ENCODE results near the gene SPEM2.
"Not testable (repeated sequence)": the region's sequence is repeated elsewhere in the genome, so short reads cannot be mapped to it uniquely, and the experiment has no call there.

SPEM2 gene

GRCh38 chr17:7474767-7475166 is 49.4 kb downstream of the SPEM2 start:
- not testable (repeated sequence) for DNase-seq (ENCODE audit: low read depth)

DNA sequence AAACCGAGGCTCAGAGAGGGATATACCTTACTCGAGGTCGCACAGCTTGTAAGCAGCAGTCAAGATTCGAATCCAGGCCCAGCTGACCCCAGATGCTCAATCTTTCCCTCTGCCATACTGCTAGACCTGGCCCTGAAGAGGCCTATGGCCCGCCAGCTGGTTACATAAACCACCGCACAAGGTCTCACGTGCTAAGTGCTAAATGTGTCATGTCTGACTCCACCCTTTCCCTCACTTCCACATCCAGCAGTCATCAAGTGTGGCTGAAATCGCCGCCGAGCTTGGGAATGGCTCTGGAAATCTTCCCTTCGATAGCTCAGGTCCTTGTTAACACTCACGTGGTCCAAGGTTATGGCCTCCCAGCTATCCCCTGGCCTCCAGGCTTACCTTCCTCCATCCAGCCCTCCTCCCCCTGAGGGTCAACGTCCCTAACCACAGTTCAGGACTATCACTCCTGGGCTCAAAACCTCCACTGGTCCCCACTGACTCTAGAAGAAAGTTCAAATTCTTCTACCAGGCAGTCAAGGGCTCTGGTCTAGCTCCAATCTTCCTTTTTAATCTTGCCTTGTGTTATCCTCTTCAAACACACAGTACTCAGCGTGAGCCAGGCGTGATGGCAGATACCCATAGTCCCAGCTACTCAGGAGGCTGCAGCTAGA is 50.5 kb downstream of the SPEM2 start:
- DNase-seq (ENCODE audit: low read depth), result no peak

GRCh38 chr17:7476494-7476893 is 51.1 kb downstream of the SPEM2 start:
- no peak for DNase-seq (ENCODE audit: low read depth)

- no peak for DNase-seq (ENCODE audit: low read depth)
These were observed 51.5 kb downstream of the SPEM2 start for GRCh38 chr17:7476951-7477350.
